ENCODE data around the gene TMPRSS7.

The TMPRSS7 gene

DNA sequence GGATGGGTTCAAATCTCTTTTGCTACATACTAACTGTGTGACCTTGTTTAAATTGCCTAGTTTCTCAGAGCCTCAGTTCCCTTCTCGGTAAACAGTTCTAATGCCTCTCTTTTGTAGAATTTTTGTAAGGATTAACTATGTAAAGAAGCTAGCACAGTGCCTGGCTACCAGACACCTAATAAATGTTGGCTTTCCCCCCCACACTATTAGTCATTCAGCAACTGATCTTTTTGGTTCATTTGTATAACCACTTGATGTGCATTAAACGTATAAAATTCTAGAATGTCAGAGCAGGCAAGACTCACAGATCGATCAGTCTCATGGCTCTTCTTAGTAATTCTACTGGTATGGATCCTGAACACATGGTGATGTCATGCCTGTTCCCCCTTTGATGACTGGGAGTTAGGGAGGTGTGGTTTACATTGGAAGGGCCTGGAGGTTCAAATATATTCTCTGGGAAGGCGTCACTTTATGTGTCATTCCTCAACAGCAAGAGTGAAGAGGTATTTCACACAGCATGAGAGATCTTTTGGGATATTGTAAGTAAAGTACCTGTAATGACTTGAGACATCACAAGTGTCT, 29.4 kb upstream of the TMPRSS7 start:
- TF ChIP-seq, protein P1, sequence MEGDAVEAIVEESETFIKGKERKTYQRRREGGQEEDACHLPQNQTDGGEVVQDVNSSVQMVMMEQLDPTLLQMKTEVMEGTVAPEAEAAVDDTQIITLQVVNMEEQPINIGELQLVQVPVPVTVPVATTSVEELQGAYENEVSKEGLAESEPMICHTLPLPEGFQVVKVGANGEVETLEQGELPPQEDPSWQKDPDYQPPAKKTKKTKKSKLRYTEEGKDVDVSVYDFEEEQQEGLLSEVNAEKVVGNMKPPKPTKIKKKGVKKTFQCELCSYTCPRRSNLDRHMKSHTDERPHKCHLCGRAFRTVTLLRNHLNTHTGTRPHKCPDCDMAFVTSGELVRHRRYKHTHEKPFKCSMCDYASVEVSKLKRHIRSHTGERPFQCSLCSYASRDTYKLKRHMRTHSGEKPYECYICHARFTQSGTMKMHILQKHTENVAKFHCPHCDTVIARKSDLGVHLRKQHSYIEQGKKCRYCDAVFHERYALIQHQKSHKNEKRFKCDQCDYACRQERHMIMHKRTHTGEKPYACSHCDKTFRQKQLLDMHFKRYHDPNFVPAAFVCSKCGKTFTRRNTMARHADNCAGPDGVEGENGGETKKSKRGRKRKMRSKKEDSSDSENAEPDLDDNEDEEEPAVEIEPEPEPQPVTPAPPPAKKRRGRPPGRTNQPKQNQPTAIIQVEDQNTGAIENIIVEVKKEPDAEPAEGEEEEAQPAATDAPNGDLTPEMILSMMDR (conservative IDR thresholded peaks at IDR 0.05), result no peak
- no peak overlapping the region for H3K27ac ChIP-seq

DNA sequence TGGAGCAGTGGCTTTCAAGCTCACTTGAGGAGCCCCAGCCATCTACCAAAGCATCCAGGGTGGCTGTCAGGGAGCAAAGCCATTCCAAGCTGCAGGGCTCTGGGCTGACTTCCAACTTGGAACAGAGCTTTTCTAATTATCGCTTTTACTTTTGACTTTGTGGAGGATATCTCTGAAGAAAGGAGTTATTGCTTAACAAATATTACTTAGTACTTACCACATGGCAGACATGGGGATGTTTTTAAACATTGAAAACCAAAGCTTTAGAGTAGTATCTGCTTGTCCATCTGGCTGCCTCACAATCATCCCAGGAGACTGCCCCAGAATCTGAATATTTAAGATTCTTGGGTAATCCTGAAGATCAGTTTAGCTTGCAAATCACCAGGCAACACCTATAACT, 26.9 kb upstream of the TMPRSS7 start:
- TF ChIP-seq, protein P1 (conservative IDR thresholded peaks at IDR 0.05), result no peak
- no peak overlapping the region for H3K27ac ChIP-seq

DNA sequence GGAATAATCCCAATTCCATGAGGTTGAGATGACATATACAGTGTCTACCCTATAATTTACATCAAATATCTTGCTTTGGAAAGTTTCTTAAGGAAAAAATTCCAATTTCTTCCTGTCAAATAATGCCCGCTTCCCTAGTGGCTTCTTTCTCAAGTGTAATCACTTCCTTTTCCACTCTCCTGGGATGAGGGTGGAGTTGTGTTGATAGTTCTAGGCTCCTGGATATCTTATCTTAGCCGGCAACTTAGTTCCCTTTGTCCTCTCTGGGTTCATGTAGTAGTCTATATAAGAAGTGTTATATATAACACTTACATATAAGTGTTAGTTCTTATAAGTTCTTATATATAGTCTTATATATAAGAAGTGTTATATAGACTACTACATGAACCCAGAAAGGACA, 24.9 kb upstream of the TMPRSS7 start:
- H3K27ac ChIP-seq, result no peak overlapping the region
- TF ChIP-seq, protein P1 (conservative IDR thresholded peaks at IDR 0.05), result no peak

DNA sequence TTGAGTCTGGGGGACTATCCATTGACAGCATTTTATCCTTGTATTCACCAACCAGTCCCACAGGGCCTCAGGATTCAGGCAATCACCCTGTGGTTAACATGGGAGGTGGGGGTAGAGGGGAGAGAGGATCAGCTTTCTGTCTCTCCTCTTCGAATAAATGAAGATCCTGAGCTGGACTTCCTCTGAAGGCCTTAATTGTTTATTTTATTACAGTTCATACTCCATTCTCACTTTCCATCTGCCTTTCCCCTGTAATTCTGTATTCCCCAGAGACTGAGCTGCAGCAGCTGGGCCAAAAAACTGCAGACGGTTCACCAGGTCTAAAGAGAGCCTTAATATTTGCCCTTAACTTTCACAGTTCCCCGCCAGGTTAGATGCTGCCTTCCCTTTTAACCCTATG, 23.9 kb upstream of the TMPRSS7 start:
- TF ChIP-seq, protein P1 (conservative IDR thresholded peaks at IDR 0.05), result no peak

DNA sequence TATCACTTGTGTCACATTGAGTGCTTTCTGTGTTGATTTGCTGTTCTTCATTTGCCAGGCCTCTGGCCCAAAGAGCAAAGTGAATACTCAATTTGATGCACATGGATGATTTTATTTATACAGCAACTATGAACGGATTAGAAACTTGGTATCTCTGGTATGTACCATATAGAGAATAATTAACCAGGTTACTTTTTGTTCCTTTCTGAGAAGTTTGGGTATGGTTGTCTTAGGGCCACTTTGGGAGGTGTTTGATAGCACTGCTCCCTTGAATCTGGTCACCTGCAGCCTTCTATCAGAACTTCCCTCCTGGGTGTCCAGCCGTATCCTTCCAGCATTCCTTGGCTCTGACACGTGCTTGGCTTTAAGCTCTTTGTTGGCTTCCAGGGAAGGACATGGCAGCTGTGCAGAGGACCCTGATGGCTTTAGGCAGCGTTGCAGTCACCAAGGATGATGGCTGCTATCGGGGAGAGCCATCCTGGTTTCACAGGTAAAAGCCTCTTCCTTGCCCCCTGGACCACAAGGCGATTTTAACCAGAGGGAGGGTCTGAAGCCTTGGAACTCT, 23.1 kb upstream of the TMPRSS7 start:
- no peak overlapping the region for H3K27ac ChIP-seq
- TF ChIP-seq, protein P1 (conservative IDR thresholded peaks at IDR 0.05), result no peak

More for the DNA sequence above, 23.9 kb upstream of the TMPRSS7 start:
- no peak overlapping the region for H3K27ac ChIP-seq

DNA sequence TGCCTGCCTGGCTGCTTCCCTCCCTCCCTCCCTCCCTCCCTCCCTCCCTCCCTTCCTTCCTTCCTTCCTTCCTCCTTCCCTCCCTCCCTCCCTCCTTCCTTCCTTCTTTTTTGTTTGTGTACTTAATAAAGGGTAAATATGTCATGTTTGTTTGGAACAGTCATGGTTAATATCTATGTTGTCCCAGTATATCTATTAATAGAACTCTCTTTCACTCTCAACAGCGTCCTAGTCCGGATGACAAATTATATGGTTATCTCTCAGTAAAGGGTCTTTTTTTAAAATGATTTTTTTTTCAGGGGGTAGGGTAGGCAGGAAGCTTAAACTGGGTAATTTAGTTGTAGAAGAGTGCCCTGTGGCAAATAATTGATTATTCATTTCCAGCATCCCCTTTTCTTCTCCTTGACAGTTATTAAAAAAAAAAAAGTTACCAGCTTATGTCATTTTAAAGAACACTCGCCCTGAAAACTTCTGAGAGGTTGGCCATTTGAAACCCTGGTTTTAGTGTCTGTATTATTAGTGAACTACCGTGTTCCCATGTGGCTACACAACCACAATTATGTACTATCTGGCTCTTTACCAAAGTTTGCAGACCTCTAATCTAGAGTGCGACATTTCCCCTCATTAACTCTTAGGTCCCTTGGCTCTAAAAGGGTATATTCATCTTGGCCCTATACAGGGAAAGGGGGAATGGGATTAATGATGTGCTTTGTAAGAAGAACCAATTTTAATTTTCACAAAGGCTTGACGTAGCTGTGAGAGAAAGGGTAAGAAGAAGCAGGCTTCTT, 22.1 kb upstream of the TMPRSS7 start:
- TF ChIP-seq, protein P1 (conservative IDR thresholded peaks at IDR 0.05), result no peak
- H3K27ac ChIP-seq, result no peak overlapping the region

DNA sequence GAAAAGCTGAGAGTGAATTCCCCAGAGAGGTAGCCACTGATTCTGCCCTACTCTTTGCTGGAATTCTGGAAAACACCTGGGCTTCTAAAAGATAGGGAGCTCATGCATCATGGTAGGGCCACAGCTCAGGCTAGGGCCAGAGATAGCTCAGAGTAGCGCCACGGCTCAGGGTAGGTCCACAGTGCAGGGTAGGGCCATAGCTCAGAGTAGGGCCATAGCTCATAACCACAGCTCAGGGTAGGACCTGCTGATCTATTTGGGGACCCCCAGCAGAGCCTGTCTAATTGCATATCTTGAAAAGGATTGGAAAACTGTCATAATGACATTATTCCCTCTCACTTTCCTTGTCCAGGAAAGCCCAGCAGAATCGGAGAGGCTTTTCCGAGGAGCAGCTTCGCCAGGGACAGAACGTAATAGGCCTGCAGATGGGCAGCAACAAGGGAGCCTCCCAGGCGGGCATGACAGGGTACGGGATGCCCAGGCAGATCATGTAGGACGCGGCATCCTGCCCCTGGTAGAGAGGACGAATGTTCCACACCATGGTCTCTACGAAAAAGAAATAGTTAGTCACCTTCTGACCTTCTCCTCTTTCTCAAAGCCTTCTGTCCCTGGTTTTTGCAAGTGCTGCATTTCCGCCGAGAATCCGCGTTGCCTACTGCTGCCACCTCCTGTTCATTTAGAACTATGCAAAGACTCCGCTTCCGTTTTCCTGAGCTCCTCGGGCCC, 21.3 kb upstream of the TMPRSS7 start:
- TF ChIP-seq, protein P1 (conservative IDR thresholded peaks at IDR 0.05), result peak; percentile 88
- H3K27ac ChIP-seq, result no peak overlapping the region

All from VCaP (cell line).